K562 (cell line): ENCODE measurements around the gene TMEM89. TPM values are rescaled to one million over a fixed set of nuclear protein-coding genes. Genes with fewer than 3 reads are reported as not detected.

ENCODE experiments used
- CBFB ChIP-seq: sonication (generic); formaldehyde crosslinking; IDR thresholded peaks from 2 replicates; pipeline ENCODE4 v1.4.0; 2020; ENCODE audit warnings: mild to moderate bottlenecking, missing genetic modification reagents
- EP300 ChIP-seq: IDR thresholded peaks from 2 replicates; pipeline ENCODE4 v1.6.1; 2012; ENCODE audit warnings: low read length, improper control_type of control experiment
- EZH2 ChIP-seq: IDR thresholded peaks from 2 replicates; pipeline ENCODE4 v1.6.1; 2012; ENCODE audit warnings: low read depth, mild to moderate bottlenecking, inconsistent platforms, low read length, borderline replicate concordance
- GTF2E2 ChIP-seq: fragments of 200-800 bp; sonication (Bioruptor generic); IDR thresholded peaks from 2 replicates; pipeline ENCODE4 v1.6.1; 2016; ENCODE audit warnings: missing genetic modification characterization, missing compliant biosample characterization
- HDAC2 ChIP-seq: fragments of 450-650 bp; IDR thresholded peaks from 2 replicates; pipeline ENCODE4 v1.6.1; 2016; ENCODE audit warnings: mild to moderate bottlenecking
- MBD2 ChIP-seq: sonication (generic); IDR thresholded peaks from 2 replicates; pipeline ENCODE4 v1.6.1; 2016; ENCODE audit warnings: low read depth, borderline replicate concordance
- NFIX ChIP-seq: fragments of 250-450 bp; sonication (Bioruptor Pico); IDR thresholded peaks from 2 replicates; pipeline ENCODE4 v1.4.0; 2020; ENCODE audit warnings: low read depth, mild to moderate bottlenecking, moderate library complexity
- RBFOX2 ChIP-seq: fragments of 200-400 bp; formaldehyde crosslinking; IDR thresholded peaks from 2 replicates; pipeline ENCODE4 v1.6.1; 2017; ENCODE audit warnings: low read depth, mild to moderate bottlenecking, low read length, moderate library complexity
- SIN3B ChIP-seq: fragments of 450-650 bp; IDR thresholded peaks from 2 replicates; pipeline ENCODE4 v1.6.1; 2017; ENCODE audit warnings: low read depth, mild to moderate bottlenecking, moderate library complexity
- polyA plus RNA-seq, 8 experiments: library from polyadenylated mRNA; depleted of rRNA in 4 of 8; stranded (reverse) in 5 of 8; unstranded in 3 of 8; fragments of >200 nt; fragmentation: Nextera tagmentation in 2 of 8; fragmentation: Illumina TruSeq in 1 of 8; extraction: Ambion mirVana in 2 of 8; extraction: Trizol in 1 of 8; gene quantifications; 2 replicates each; pipeline versions ENCODE4 v1.2.1 to v1.2.3, GENCODE V29; 2011 to 2014; ENCODE audit warnings: inconsistent platforms in 1 of 8, missing spikeins in 1 of 8
- total RNA-seq, 7 experiments: library from RNA; depleted of rRNA in 6 of 7; stranded (reverse); fragments of >200 nt in 6 of 7; fragmentation: Illumina TruSeq in 2 of 7; extraction: Trizol in 2 of 7; gene quantifications; 2 replicates each; pipeline versions ENCODE4 v1.2.1 to v1.2.3, GENCODE V29; 2011 to 2021; ENCODE audit warnings: low replicate concordance in 1 of 7
- TF ChIP-seq, protein P1 (sequence below): sonication (generic); formaldehyde crosslinking; IDR thresholded peaks from 2 replicates; pipeline ENCODE4 v1.8.0; 2022; ENCODE audit warnings: missing genetic modification reagents, mild to moderate bottlenecking, moderate library complexity, borderline replicate concordance
- TF ChIP-seq, protein P2 (sequence below), 3 experiments: IDR thresholded peaks in 2 of 3; conservative IDR thresholded peaks in 1 of 3; 2 replicates each; pipeline ENCODE4 v1.5.1; 2011 to 2012; ENCODE audit warnings: low read length in 3 of 3, mild to moderate bottlenecking in 3 of 3, control low read depth in 2 of 3, improper control_type of control experiment in 1 of 3, inconsistent platforms in 1 of 3, low read depth in 1 of 3, mixed read lengths in 1 of 3, moderate library complexity in 1 of 3; ENCODE audit not compliant: insufficient read depth in 2 of 3
- TF ChIP-seq, protein P3 (sequence below): sonication (generic); formaldehyde crosslinking; IDR thresholded peaks from 2 replicates; pipeline ENCODE4 v1.8.0; 2022; ENCODE audit warnings: mild to moderate bottlenecking, missing genetic modification reagents
- TF ChIP-seq, protein P4 (sequence below): fragments of 250-450 bp; sonication (Bioruptor Pico); IDR thresholded peaks from 2 replicates; pipeline ENCODE4 v1.5.0; 2020; ENCODE audit warnings: mild to moderate bottlenecking, borderline replicate concordance
- TF ChIP-seq, protein P5 (sequence below): fragments of 250-450 bp; sonication (Bioruptor Pico); IDR thresholded peaks from 2 replicates; pipeline ENCODE4 v1.8.0; 2022; ENCODE audit warnings: moderate library complexity, mild to moderate bottlenecking, inconsistent platforms
- TF ChIP-seq, protein P6 (sequence below): IDR thresholded peaks from 2 replicates; pipeline ENCODE4 v1.6.1; 2011; ENCODE audit not compliant: insufficient read length; ENCODE audit errors: extremely low read depth
- TF ChIP-seq, protein P7 (sequence below): IDR thresholded peaks from 2 replicates; pipeline ENCODE4 v1.6.1; 2011; ENCODE audit warnings: borderline replicate concordance, low read depth, mild to moderate bottlenecking, moderate library complexity, low read length; ENCODE audit not compliant: insufficient read depth, poor library complexity, severe bottlenecking

TMEM89 gene
- total and polyA plus RNA-seq, 9 of the 15 experiments (the other 6 are each of a cell fraction or from before 2014, with no cell fraction given): not detected

DNA sequence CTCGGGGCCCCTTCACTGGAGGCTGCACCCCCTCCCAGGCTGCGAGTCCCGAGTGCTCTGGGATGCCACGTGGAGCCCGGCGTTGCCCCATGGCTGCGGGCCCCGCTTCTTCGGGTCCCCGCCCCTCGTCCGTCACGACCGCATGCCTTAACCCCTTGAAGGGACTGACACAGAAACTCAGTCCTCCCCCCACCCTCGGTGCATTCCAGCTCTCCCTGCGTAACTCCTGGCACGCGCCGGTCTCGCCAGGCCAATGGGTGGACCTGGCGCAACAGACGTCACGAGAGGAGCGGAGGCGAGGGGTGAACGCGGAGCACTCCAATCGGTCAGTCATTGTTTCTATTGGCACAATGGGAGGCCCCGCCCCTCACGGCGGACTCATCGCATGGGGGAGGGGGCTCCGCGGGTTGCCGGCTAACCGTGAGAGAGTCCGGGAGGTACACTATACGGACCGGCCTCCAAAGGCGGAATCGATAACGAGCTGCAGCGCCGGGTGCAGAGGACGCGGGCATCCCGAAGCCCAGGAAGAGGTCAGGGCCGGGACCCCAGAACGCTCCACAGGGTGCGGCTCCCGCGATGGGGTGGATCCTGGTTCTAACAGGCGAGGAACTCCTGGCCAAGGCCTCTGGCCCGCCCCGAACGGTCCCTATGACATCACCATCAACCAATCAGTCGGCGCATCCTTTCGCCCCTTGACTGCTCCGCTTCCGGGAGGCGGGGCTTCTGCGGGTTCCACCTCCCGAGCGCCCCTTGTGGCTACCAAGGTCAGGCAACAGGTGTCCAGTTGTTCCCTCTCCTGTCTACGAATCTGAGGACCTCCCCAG, 42.1 kb upstream of the TMEM89 start (continued):
- TF ChIP-seq, protein P1, sequence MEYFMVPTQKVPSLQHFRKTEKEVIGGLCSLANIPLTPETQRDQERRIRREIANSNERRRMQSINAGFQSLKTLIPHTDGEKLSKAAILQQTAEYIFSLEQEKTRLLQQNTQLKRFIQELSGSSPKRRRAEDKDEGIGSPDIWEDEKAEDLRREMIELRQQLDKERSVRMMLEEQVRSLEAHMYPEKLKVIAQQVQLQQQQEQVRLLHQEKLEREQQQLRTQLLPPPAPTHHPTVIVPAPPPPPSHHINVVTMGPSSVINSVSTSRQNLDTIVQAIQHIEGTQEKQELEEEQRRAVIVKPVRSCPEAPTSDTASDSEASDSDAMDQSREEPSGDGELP: peak; percentile 80
- TF ChIP-seq RBFOX2: peak; percentile 86
- TF ChIP-seq, protein P2, sequence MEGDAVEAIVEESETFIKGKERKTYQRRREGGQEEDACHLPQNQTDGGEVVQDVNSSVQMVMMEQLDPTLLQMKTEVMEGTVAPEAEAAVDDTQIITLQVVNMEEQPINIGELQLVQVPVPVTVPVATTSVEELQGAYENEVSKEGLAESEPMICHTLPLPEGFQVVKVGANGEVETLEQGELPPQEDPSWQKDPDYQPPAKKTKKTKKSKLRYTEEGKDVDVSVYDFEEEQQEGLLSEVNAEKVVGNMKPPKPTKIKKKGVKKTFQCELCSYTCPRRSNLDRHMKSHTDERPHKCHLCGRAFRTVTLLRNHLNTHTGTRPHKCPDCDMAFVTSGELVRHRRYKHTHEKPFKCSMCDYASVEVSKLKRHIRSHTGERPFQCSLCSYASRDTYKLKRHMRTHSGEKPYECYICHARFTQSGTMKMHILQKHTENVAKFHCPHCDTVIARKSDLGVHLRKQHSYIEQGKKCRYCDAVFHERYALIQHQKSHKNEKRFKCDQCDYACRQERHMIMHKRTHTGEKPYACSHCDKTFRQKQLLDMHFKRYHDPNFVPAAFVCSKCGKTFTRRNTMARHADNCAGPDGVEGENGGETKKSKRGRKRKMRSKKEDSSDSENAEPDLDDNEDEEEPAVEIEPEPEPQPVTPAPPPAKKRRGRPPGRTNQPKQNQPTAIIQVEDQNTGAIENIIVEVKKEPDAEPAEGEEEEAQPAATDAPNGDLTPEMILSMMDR (IDR thresholded peaks at IDR 0.05 in 2 of 3, conservative IDR thresholded peaks at IDR 0.05 in 1 of 3; ENCODE audit: insufficient read depth in 2 of 3, low read depth in 1 of 3, low read length in 3 of 3): peak; percentile 73 to 89 (median 84)
- TF ChIP-seq, protein P3, sequence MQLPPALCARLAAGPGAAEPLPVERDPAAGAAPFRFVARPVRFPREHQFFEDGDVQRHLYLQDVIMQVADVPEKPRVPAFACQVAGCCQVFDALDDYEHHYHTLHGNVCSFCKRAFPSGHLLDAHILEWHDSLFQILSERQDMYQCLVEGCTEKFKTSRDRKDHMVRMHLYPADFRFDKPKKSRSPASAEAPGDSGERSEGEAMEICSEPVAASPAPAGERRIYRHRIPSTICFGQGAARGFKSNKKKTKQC: peak; percentile 33; the same call in 1 of the 2 replicates
- TF ChIP-seq SIN3B: no peak
- no peak for TF ChIP-seq MBD2
- TF ChIP-seq NFIX (CRISPR knock-in tag): no peak
- no peak for TF ChIP-seq EZH2
- TF ChIP-seq CBFB: no peak
- TF ChIP-seq, protein P4, sequence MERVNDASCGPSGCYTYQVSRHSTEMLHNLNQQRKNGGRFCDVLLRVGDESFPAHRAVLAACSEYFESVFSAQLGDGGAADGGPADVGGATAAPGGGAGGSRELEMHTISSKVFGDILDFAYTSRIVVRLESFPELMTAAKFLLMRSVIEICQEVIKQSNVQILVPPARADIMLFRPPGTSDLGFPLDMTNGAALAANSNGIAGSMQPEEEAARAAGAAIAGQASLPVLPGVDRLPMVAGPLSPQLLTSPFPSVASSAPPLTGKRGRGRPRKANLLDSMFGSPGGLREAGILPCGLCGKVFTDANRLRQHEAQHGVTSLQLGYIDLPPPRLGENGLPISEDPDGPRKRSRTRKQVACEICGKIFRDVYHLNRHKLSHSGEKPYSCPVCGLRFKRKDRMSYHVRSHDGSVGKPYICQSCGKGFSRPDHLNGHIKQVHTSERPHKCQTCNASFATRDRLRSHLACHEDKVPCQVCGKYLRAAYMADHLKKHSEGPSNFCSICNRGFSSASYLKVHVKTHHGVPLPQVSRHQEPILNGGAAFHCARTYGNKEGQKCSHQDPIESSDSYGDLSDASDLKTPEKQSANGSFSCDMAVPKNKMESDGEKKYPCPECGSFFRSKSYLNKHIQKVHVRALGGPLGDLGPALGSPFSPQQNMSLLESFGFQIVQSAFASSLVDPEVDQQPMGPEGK (CRISPR knock-in tag): 0 out of 2 replicates have a peak, but pooled peaks have one; percentile 49
- no peak for TF ChIP-seq EP300
- no peak for TF ChIP-seq GTF2E2 (tag)
- TF ChIP-seq HDAC2: no peak; the same call in 1 of the 2 replicates
- TF ChIP-seq, protein P5, sequence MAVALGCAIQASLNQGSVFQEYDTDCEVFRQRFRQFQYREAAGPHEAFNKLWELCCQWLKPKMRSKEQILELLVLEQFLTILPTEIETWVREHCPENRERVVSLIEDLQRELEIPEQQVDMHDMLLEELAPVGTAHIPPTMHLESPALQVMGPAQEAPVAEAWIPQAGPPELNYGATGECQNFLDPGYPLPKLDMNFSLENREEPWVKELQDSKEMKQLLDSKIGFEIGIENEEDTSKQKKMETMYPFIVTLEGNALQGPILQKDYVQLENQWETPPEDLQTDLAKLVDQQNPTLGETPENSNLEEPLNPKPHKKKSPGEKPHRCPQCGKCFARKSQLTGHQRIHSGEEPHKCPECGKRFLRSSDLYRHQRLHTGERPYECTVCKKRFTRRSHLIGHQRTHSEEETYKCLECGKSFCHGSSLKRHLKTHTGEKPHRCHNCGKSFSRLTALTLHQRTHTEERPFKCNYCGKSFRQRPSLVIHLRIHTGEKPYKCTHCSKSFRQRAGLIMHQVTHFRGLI (CRISPR knock-in tag): no peak
- TF ChIP-seq, protein P6, sequence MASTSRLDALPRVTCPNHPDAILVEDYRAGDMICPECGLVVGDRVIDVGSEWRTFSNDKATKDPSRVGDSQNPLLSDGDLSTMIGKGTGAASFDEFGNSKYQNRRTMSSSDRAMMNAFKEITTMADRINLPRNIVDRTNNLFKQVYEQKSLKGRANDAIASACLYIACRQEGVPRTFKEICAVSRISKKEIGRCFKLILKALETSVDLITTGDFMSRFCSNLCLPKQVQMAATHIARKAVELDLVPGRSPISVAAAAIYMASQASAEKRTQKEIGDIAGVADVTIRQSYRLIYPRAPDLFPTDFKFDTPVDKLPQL: no peak
- TF ChIP-seq, protein P7, sequence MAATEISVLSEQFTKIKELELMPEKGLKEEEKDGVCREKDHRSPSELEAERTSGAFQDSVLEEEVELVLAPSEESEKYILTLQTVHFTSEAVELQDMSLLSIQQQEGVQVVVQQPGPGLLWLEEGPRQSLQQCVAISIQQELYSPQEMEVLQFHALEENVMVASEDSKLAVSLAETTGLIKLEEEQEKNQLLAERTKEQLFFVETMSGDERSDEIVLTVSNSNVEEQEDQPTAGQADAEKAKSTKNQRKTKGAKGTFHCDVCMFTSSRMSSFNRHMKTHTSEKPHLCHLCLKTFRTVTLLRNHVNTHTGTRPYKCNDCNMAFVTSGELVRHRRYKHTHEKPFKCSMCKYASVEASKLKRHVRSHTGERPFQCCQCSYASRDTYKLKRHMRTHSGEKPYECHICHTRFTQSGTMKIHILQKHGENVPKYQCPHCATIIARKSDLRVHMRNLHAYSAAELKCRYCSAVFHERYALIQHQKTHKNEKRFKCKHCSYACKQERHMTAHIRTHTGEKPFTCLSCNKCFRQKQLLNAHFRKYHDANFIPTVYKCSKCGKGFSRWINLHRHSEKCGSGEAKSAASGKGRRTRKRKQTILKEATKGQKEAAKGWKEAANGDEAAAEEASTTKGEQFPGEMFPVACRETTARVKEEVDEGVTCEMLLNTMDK: peak; percentile 72
